Stimulated activated CD8-positive, alpha-beta memory T cell treated with anti-CD3 and anti-CD28 coated beads, Interleukin-4, amount 100 ng/mL, for 4 hours (primary cell): ENCODE data around the gene NUP160.
"Not testable (repeated sequence)": the region's sequence is repeated elsewhere in the genome, so short reads cannot be mapped to it uniquely, and the experiment has no call there.

ENCODE experiments used
- DNase-seq, 2 donors: peaks; one replicate each; pipeline ENCODE4 v3.0.0-alpha.2; 2020; ENCODE audit warnings: low read depth in 2 of 2, low spot score in 1 of 2

The NUP160 gene

DNA sequence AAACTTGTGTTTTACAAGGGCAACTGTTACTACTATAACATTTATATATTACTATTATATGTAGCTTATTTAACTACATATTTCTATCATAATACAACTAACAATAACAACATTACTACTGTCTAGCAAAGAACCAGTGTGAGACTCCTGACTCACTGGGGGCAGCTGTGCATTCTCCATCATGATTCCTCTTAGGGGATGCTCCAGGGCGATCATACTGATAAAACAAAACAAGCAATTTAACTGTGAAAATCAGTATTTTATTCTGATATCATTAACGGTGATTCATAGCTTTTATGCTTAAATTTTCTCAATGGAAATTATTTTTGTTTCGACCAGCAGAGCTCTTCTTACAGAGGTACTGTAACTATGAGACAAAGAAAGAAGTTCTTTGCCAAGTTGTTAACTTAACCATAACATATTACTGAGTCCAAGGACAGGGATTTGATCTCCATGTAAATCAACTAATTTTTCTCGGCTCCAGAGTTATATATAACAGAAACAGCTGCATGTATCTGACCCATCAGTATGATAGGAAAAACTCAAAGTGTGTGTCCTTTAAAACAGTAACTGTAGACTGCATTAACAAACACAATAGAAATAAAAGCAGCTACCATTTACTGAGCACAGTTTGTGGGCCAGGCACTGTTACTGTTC, 56.2 kb downstream of the NUP160 start:
- no peak for DNase-seq

- DNase-seq = not testable (repeated sequence)
These were observed 58.1 kb downstream of the NUP160 start for GRCh38 chr11:47790017-47790416.

- DNase-seq = no peak
These were observed 60.0 kb downstream of the NUP160 start for GRCh38 chr11:47788181-47788580.

GRCh38 chr11:47786373-47786772, 61.8 kb downstream of the NUP160 start:
- no peak for DNase-seq

- DNase-seq = no peak
These were observed 63.3 kb downstream of the NUP160 start for GRCh38 chr11:47784785-47785381.

DNA sequence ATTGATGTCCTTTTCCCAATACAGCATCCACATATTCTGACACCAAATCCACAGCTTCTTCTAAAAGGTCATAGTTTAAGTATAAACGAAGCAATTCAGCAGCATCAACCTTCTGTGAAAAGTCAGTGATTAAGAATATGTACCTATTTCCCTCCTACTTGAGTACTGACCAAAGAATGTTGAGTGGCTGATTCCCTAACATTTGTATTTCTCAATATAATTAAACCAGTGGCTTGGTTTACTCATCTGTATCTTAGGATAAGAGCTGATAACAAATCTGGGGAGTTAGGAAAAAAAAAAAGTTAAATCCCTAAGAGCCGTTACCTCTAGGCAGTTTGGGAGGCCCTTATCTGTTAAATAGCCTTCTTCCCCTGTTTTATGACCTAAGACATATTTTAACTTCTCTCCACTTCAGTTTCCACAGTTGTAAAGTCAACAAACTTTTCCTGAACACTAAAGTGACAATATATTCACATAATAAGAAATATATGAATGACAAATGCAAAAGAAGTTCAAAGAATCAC, 65.0 kb downstream of the NUP160 start:
- no peak for DNase-seq

GRCh38 chr11:47778878-47779483, 69.2 kb downstream of the NUP160 start:
- DNase-seq = no peak

- no peak for DNase-seq
These were observed 72.8 kb downstream of the NUP160 start for GRCh38 chr11:47775240-47775869.

DNA sequence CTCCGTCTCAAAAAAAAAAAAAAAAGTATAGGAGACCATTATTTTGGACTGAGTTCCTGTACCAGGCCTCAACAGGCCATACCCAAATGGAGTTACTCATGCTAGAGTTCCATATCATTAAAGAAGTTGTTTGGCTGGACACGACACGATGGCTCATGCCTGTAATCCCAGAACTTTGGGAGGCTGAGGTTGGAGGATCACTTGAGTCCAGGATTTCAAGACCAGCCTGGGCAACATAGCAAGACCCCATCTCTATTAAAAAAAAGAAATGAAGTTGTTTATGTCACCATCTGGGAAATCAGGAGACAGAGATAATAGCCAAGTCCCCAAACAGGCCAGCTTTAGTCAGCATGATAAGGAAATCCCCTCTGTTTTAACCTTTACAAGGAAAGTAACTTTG, 74.3 kb downstream of the NUP160 start:
- DNase-seq = no peak

GRCh38 chr11:47769556-47769955, 78.6 kb downstream of the NUP160 start:
- not testable (repeated sequence) for DNase-seq

- DNase-seq = no peak
These were observed 80.0 kb downstream of the NUP160 start for GRCh38 chr11:47768101-47768612.

- peak; percentile 60 to 61 for DNase-seq
These were observed 81.5 kb downstream of the NUP160 start for GRCh38 chr11:47766509-47767227.

GRCh38 chr11:47765086-47765485, 83.1 kb downstream of the NUP160 start:
- no peak for DNase-seq

GRCh38 chr11:47759291-47759690, 88.9 kb downstream of the NUP160 start:
- DNase-seq = not testable (repeated sequence)

- DNase-seq = no peak
These were observed 91.9 kb downstream of the NUP160 start for GRCh38 chr11:47756208-47756607.

- no peak for DNase-seq
These were observed 97.4 kb downstream of the NUP160 start for GRCh38 chr11:47750725-47751124.

GRCh38 chr11:47742494-47742893, 105.7 kb downstream of the NUP160 start:
- DNase-seq = not testable (repeated sequence)

DNA sequence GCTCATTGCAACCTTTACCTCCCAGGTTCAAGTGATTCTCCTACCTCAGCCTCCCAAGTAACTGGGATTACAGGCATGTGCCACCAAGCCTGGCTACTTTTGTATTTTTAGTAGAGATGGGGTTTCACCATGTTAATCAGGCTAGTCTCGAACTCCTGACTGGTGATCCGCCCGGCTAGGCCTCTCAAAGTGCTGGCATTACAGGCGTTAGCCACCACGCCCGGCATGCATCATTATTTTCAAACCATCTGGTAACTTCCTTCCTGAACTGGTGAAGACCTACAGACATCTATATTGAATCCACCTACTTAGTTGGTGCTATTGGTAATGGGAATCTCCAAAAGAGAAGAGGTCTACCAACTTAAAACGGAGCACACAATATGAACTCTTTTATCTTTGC, 110.3 kb downstream of the NUP160 start:
- DNase-seq = not testable (repeated sequence)

GRCh38 chr11:47732271-47732670, 115.9 kb downstream of the NUP160 start:
- no peak for DNase-seq

DNA sequence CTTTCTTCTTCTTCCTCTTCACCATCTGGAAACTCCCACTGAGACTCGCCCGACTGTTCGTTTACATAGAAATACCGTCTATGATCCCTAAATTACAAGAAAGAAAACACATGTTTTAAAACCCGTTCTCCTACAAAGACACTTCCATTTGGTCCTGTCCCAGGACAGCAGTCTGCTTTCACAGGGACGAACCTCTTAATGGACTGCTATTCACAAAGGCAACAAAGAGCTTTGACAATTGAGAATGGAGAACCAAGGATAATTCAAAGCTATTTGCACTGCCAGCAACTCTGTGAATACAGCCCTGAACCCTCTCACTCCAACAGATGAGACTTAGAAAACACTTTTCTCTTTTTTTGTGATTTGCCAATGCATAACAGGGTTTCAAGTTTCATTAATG, 116.7 kb downstream of the NUP160 start:
- no peak for DNase-seq
